Measurements from ENCODE around the gene ATP13A4. TPM values are rescaled to one million over a fixed set of nuclear protein-coding genes. Genes with fewer than 3 reads are reported as not detected.

The ATP13A4 gene
- total RNA-seq, 4 donors from 2014 or later, result 0.56 TPM; not detected in 3

DNA sequence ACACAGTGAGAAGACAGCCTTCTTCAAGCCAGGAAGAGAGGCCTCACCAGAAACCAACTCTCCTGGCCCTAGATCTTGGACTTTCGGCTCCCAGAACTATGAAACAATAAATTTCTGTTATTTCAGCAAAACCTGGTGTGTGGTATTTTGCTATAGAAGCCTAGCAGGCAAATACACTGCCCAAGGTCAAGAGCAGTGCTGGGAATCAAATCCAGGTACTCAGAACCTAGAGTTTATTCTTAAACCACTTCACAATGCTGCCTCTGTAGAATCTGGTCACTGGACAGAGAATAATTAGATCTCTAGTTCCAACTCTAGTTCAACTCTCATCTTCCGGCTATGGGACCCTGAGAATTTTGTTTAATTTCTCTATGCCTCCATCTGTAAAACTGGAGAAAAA, 46.6 kb downstream of the ATP13A4 start:
- intact Hi-C loops (cut with DNase I; ENCODE audit: low total_unique reads), result no loop called here
- Histone ChIP-seq H3K27ac (no peak overlapping the region), H3K4me3 (no peak overlapping the region), H3K4me1 (no peaks in the 10 kb centered on the region), H3K36me3 (no peaks in the 10 kb centered on the region), H3K27me3 (no peaks in the 10 kb centered on the region), H3K9me3 (no peaks in the 10 kb centered on the region)
- in situ Hi-C loops (cut with MboI; ENCODE audit: low sequenced_read_pairs in 4 of 4), result no loop called here
- no peak for DNase-seq
- ATAC-seq, result no peak
- no peak for TF ChIP-seq POLR2A (IDR thresholded peaks at IDR 0.05)
- TF ChIP-seq, protein P1, sequence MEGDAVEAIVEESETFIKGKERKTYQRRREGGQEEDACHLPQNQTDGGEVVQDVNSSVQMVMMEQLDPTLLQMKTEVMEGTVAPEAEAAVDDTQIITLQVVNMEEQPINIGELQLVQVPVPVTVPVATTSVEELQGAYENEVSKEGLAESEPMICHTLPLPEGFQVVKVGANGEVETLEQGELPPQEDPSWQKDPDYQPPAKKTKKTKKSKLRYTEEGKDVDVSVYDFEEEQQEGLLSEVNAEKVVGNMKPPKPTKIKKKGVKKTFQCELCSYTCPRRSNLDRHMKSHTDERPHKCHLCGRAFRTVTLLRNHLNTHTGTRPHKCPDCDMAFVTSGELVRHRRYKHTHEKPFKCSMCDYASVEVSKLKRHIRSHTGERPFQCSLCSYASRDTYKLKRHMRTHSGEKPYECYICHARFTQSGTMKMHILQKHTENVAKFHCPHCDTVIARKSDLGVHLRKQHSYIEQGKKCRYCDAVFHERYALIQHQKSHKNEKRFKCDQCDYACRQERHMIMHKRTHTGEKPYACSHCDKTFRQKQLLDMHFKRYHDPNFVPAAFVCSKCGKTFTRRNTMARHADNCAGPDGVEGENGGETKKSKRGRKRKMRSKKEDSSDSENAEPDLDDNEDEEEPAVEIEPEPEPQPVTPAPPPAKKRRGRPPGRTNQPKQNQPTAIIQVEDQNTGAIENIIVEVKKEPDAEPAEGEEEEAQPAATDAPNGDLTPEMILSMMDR (IDR thresholded peaks at IDR 0.05 in 4 of 5, conservative IDR thresholded peaks at IDR 0.05 in 1 of 5), result no peak

DNA sequence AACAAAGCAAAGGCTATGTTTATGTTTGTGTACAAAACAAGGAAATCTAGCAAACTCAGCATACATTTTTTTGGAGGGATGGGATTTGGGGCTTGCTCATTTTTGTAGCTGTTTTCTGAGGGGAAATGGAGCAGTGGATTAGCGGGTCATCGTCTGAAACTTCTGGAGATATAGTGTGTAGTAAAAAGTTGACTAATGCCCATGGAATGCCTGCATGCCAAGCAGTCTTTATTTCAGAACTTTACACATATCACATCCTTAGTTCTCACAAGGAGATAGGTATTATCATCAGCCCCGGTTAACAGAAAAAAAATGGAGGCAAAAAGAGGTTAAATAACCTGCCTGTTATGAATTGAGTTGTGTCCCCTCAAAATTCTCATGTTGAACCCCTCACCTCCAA, 47.1 kb downstream of the ATP13A4 start:
- H3K4me1 ChIP-seq, result no peaks in the 10 kb centered on the region

DNA sequence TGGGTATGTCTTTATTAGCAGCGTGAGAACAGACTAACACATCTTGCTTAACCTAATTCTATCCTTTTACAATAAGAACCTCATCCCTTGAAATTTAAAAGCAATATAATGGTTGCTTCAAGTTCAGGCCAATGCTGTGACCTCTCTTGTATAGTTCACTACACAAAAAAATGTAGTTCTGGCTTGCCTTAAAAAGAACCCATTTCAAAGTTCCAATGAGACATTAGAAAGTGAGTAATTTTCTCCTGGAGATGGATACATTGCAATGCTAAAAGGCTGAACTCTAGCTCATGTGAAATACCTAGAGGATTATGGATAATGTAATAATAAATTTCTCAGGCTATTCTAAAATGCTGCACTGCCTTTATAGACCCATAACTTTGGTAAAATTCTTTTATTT, 47.8 kb downstream of the ATP13A4 start:
- no peaks in the 10 kb centered on the region for H3K27me3 ChIP-seq
- no peak for TF ChIP-seq POLR2A (IDR thresholded peaks at IDR 0.05)
- TF ChIP-seq, protein P1 (IDR thresholded peaks at IDR 0.05 in 4 of 5, conservative IDR thresholded peaks at IDR 0.05 in 1 of 5), result no peak
- in situ Hi-C loops (cut with MboI; ENCODE audit: low sequenced_read_pairs in 4 of 4), result no loop called here
- no peak for DNase-seq
- H3K36me3 ChIP-seq, result no peaks in the 10 kb centered on the region
- H3K27ac ChIP-seq, result no peak overlapping the region
- ATAC-seq, result no peak
- H3K9me3 ChIP-seq, result no peaks in the 10 kb centered on the region
- no peaks in the 10 kb centered on the region for H3K4me1 ChIP-seq
- intact Hi-C loops (cut with DNase I; ENCODE audit: low total_unique reads), result no loop called here
- no peak overlapping the region for H3K4me3 ChIP-seq

More for the DNA sequence above, 47.1 kb downstream of the ATP13A4 start:
- no peak for DNase-seq
- H3K36me3 ChIP-seq, result no peaks in the 10 kb centered on the region
- intact Hi-C loops (cut with DNase I; ENCODE audit: low total_unique reads) (no loop called here), in situ Hi-C loops (cut with MboI; ENCODE audit: low sequenced_read_pairs in 4 of 4) (no loop called here)
- ATAC-seq, result no peak
- H3K27ac ChIP-seq, result no peak overlapping the region
- no peak for TF ChIP-seq POLR2A (IDR thresholded peaks at IDR 0.05)
- TF ChIP-seq, protein P1 (IDR thresholded peaks at IDR 0.05 in 4 of 5, conservative IDR thresholded peaks at IDR 0.05 in 1 of 5), result no peak
- H3K27me3 ChIP-seq, result no peaks in the 10 kb centered on the region
- no peak overlapping the region for H3K4me3 ChIP-seq
- H3K9me3 ChIP-seq, result no peaks in the 10 kb centered on the region

DNA sequence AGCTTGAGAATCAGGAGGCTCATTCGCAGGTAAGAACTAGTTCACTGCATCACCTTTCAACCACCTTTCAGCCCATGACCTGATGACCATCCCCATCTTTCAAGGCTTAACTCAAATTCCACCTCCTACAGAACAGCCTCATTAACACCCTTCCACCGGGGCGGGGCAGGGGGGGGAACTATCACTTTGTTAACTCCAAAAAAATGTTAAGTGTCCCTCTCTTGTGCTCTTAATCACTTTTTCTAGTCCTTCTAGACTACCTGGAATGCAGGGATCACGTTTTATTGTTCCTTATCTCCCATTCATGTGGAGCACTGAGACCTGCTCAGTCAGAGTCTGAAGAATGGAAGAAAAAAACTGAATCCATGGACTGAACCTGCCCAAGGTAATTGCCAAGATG, 51.8 kb downstream of the ATP13A4 start:
- DNase-seq (no peak), ATAC-seq (no peak)
- no peak overlapping the region for H3K4me3 ChIP-seq
- H3K27me3 ChIP-seq, result no peaks in the 10 kb centered on the region
- intact Hi-C loops (cut with DNase I; ENCODE audit: low total_unique reads), result no loop called here
- no peaks in the 10 kb centered on the region for H3K36me3 ChIP-seq
- TF ChIP-seq, protein P1 (IDR thresholded peaks at IDR 0.05 in 4 of 5, conservative IDR thresholded peaks at IDR 0.05 in 1 of 5), result no peak
- TF ChIP-seq POLR2A (IDR thresholded peaks at IDR 0.05), result no peak
- H3K4me1 ChIP-seq, result peaks cover 0 to 5% of the 10 kb centered on the region in 2 donors
- no peaks in the 10 kb centered on the region for H3K9me3 ChIP-seq
- in situ Hi-C loops (cut with MboI; ENCODE audit: low sequenced_read_pairs in 4 of 4), result no loop called here
- no peak overlapping the region for H3K27ac ChIP-seq

DNA sequence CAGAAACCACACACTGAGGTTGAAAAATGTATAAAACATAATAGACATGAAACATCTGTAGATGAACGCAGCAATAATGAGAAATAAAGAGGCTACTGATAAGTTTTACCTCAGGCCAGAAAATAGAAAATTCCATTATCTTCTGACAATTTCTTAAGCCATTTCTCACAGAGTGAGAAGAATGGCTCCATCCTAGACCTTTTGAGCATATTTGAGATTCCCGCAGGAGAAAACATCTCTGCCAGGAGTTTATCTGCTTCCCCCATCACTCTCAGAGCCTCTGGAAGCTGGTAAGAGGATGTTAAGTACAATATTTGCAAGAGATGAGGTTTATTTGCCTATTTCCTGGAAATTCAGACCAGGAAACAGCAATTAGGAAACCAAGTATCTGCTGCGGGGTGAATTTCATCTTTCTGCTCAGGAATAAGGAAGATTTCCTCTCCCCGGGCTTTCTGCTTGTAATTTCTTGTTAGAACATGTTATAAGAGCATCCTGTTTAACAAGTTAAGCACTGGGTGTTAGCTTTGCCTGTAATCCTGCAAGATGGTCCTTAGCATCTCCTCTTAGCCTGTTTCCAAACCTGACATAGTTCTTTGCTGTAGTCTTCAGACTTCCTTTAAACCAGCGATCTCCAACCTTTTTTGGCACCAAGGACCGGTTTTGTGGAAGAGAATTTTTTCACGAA, 54.8 kb downstream of the ATP13A4 start:
- TF ChIP-seq, protein P1 (IDR thresholded peaks at IDR 0.05 in 4 of 5, conservative IDR thresholded peaks at IDR 0.05 in 1 of 5), result no peak
- TF ChIP-seq POLR2A (IDR thresholded peaks at IDR 0.05), result no peak
- in situ Hi-C loops (cut with MboI; ENCODE audit: low sequenced_read_pairs in 4 of 4) (no loop called here), intact Hi-C loops (cut with DNase I; ENCODE audit: low total_unique reads) (no loop called here)
- Histone ChIP-seq H3K4me3 (no peak overlapping the region), H3K27me3 (no peaks in the 10 kb centered on the region), H3K9me3 (no peaks in the 10 kb centered on the region), H3K27ac (no peak overlapping the region), H3K36me3 (no peaks in the 10 kb centered on the region), H3K4me1 (peaks cover 0 to 5% of the 10 kb centered on the region in 2 donors)
- no peak for ATAC-seq
- DNase-seq, result no peak

All from gastrocnemius medialis (tissue), 4 donors.